Osteoblast (primary cell): Measurements from ENCODE around the gene ZNHIT6. TPM values are rescaled to one million over a fixed set of nuclear protein-coding genes. Genes with fewer than 3 reads are reported as not detected.
A peak's percentile ranks its signal among the peaks of the same experiment; 100 is the strongest.

Source experiments
- DNase-seq: peaks from one replicate; pipeline ENCODE4 v3.0.0; 2011; ENCODE audit warnings: low spot score, mixed read lengths; ENCODE audit not compliant: insufficient read length; ENCODE audit errors: missing footprints
- H2AFZ ChIP-seq: 2 replicates; pipeline ENCODE4 v1.6.0; 2011; ENCODE audit warnings: mild to moderate bottlenecking, low read length
- H3K27ac ChIP-seq: 2 replicates; pipeline ENCODE4 v1.5.1; 2011; ENCODE audit warnings: mild to moderate bottlenecking, low read depth, low read length, moderate library complexity
- H3K27me3 ChIP-seq: 2 replicates; pipeline ENCODE4 v1.6.0; 2012; ENCODE audit warnings: mild to moderate bottlenecking, control low read depth, inconsistent platforms, low read length, moderate library complexity; ENCODE audit not compliant: insufficient read depth
- H3K36me3 ChIP-seq: 2 replicates; pipeline ENCODE4 v1.5.1; 2011; ENCODE audit warnings: mild to moderate bottlenecking, low read length, control low read depth, moderate library complexity; ENCODE audit not compliant: insufficient read depth
- H3K4me1 ChIP-seq: 2 replicates; pipeline ENCODE4 v1.5.1; 2011; ENCODE audit warnings: mild to moderate bottlenecking, low read length, control low read depth, moderate library complexity; ENCODE audit not compliant: insufficient read depth
- H3K4me2 ChIP-seq: 2 replicates; pipeline ENCODE4 v1.6.0; 2011; ENCODE audit warnings: mild to moderate bottlenecking, low read length; ENCODE audit not compliant: insufficient read depth
- H3K4me3 ChIP-seq: fragments of 200-600 bp; sonication (generic); 3 replicates; pipeline ENCODE4 v1.5.1; 2012; ENCODE audit warnings: mild to moderate bottlenecking, low read length, inconsistent platforms; ENCODE audit not compliant: insufficient read depth
- H3K79me2 ChIP-seq: 2 replicates; pipeline ENCODE4 v1.6.0; 2012; ENCODE audit warnings: mild to moderate bottlenecking, low read length, control low read depth, inconsistent platforms; ENCODE audit not compliant: insufficient read depth
- H3K9me3 ChIP-seq: 2 replicates; pipeline ENCODE4 v1.5.1; 2011; ENCODE audit warnings: low read depth, low read length, control low read depth
- H4K20me1 ChIP-seq: 2 replicates; pipeline ENCODE4 v1.6.0; 2012; ENCODE audit warnings: mild to moderate bottlenecking, low read length, control low read depth; ENCODE audit not compliant: insufficient read depth
- total RNA-seq: library from RNA; depleted of rRNA; stranded (reverse); fragments of >200 nt; gene quantifications from 2 replicates; pipeline ENCODE4 v1.2.3, GENCODE V29; 2012
- TF ChIP-seq, protein P1 (sequence below): IDR thresholded peaks from 2 replicates; pipeline ENCODE4 v1.5.1; 2011; ENCODE audit warnings: mild to moderate bottlenecking, low read depth, low read length, moderate library complexity; ENCODE audit errors: extremely low read depth

ZNHIT6 gene
- total RNA-seq, 1 donor, result 13.4 TPM

DNA sequence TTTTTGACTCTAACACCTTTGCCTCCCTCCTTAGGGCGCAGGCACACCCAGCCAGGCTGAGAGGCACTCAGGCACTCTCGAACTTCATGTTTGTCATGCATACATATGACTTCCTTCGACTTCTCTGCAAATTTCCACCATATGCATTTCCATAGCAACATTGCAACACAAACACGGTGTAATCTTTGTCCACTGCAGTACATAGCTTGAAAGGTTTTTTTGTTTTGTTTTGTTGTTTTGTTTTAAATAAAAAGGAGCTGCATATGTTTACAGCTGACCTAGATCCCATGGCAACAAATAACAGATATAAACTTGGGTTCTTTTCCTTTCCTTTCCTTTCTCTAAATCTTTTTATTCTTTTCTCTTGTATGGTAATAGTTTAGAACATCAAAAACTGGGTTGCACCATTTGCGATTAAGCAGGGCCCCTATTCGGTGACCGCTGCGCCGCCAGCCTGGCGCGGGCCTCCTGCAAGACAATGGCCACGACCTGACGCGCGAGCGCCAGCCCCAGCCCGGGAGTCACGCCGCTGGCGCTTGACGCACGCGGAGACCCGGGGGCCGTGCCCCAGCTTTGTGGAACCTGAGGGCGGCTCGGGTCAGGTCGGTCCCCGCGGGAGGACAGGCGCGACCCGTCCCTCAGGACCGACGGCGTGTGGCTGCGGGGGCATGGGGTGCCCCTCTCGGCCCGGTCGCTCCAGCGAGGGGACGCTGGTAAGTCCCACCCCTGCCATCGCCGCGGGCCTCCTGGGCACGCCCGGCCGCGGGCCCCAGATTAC, 92.5 kb downstream of the ZNHIT6 start:
- Histone ChIP-seq H3K4me2 (no peak overlapping the region), H3K27ac (no peak overlapping the region), H4K20me1 (no peaks in the 10 kb centered on the region), H2AFZ (no peak overlapping the region), H3K27me3 (no peaks in the 10 kb centered on the region), H3K4me3 (no peak overlapping the region), H3K9me3 (no peaks in the 10 kb centered on the region), H3K4me1 (peaks cover 41% of the 10 kb centered on the region), H3K36me3 (no peaks in the 10 kb centered on the region), H3K79me2 (no peaks in the 10 kb centered on the region)
- TF ChIP-seq, protein P1, sequence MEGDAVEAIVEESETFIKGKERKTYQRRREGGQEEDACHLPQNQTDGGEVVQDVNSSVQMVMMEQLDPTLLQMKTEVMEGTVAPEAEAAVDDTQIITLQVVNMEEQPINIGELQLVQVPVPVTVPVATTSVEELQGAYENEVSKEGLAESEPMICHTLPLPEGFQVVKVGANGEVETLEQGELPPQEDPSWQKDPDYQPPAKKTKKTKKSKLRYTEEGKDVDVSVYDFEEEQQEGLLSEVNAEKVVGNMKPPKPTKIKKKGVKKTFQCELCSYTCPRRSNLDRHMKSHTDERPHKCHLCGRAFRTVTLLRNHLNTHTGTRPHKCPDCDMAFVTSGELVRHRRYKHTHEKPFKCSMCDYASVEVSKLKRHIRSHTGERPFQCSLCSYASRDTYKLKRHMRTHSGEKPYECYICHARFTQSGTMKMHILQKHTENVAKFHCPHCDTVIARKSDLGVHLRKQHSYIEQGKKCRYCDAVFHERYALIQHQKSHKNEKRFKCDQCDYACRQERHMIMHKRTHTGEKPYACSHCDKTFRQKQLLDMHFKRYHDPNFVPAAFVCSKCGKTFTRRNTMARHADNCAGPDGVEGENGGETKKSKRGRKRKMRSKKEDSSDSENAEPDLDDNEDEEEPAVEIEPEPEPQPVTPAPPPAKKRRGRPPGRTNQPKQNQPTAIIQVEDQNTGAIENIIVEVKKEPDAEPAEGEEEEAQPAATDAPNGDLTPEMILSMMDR, result no peak
- no peak for DNase-seq

DNA sequence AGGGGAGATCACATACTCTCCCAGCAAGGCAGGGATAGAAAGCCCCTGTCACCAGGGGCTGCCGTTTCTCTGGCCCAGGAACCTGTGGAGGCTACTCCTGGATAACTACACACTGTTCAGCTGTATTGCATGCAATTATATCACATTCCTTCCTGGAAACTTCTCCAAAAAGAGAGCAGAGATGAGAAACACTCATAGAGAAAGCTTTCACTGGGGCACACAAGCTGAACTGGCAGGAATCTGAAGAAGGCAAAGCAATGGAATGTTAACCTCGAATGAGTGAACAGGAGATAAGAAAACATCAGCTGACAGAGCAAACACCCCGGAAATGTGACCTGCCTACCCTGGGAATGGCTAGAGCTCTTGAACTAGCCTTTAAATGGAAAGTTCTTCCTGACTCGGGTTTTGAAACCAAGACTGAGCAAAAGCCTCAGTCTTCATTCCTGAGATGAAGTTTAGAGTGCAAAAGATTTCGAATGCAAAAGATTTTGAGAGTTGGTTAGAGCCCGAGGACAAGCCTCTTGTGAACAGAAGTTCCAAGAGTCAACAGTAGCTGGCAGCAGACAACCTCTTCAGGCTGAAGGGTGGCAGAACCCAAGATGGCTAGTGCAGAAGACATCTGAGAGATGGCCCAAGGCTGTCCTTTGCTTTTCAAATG, 95.4 kb downstream of the ZNHIT6 start:
- Histone ChIP-seq H3K27ac (peak overlapping the region; percentile 99), H3K4me3 (peak overlapping the region; percentile 18), H3K9me3 (no peaks in the 10 kb centered on the region), H4K20me1 (no peaks in the 10 kb centered on the region), H3K4me1 (peaks cover 62% of the 10 kb centered on the region), H3K27me3 (no peaks in the 10 kb centered on the region), H3K79me2 (no peaks in the 10 kb centered on the region), H2AFZ (no peak overlapping the region), H3K36me3 (no peaks in the 10 kb centered on the region), H3K4me2 (peak overlapping the region; percentile 74)
- peak; percentile 95 for DNase-seq
- TF ChIP-seq, protein P1, result peak; percentile 84

DNA sequence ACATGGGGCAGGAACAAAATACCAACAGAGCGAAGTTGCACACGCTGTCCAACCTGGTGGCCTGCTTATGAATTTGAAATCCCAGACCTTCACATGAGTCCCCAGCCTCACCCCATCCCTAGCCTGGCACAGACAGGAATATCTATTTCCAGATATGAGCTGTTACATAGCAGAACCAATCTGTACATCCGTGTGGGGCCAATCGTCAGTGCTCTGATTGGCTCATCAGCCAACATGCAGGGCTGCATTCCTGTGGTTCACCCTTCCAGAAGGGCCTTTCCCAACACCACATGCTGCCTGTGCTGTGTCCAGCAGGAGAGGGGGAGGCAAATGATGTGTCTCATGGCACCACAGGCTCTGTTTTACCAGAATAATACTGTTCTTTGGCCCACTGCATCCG, 96.4 kb downstream of the ZNHIT6 start:
- TF ChIP-seq, protein P1, result no peak
- H3K36me3 ChIP-seq, result no peaks in the 10 kb centered on the region
- no peaks in the 10 kb centered on the region for H3K9me3 ChIP-seq
- no peak overlapping the region for H2AFZ ChIP-seq
- peak overlapping the region; percentile 18 for H3K4me3 ChIP-seq
- H3K79me2 ChIP-seq, result no peaks in the 10 kb centered on the region
- no peaks in the 10 kb centered on the region for H4K20me1 ChIP-seq
- H3K27me3 ChIP-seq, result no peaks in the 10 kb centered on the region
- peak; percentile 96 for DNase-seq
- peaks cover 62% of the 10 kb centered on the region for H3K4me1 ChIP-seq
- peak overlapping the region; percentile 74 for H3K4me2 ChIP-seq
- peak overlapping the region; percentile 99 for H3K27ac ChIP-seq

- DNase-seq, result no peak
- TF ChIP-seq, protein P1, result no peak
- Histone ChIP-seq H3K27ac (peak overlapping the region; percentile 99), H4K20me1 (no peaks in the 10 kb centered on the region), H3K4me1 (peaks cover 66% of the 10 kb centered on the region), H3K27me3 (no peaks in the 10 kb centered on the region), H3K36me3 (no peaks in the 10 kb centered on the region), H3K4me3 (no peak overlapping the region), H3K79me2 (no peaks in the 10 kb centered on the region), H3K4me2 (peak overlapping the region; percentile 74), H2AFZ (no peak overlapping the region), H3K9me3 (no peaks in the 10 kb centered on the region)
These were observed 96.8 kb downstream of the ZNHIT6 start for GRCh38 chr1:85611425-85611824.
